SK-N-SH treated with all-trans-retinoic acid at 6 μM for 48 hours (cell line): ENCODE results near the gene EXOC4.

Experiments used
- ATAC-seq: fragments of 200-7000 bp; cut with Tn5 transposase; 3 replicates; pipeline ENCODE4 v1.9.1; 2020; ENCODE audit warnings: mild to moderate bottlenecking, moderate library complexity
- ARNTL ChIP-seq: fragments of 450-650 bp; formaldehyde crosslinking; IDR thresholded peaks from 2 replicates; pipeline ENCODE4 v1.5.0; 2020; ENCODE audit warnings: low read depth, mild to moderate bottlenecking, moderate library complexity, borderline replicate concordance
- BACH2 ChIP-seq: fragments of 250-450 bp; sonication (Bioruptor Pico); IDR thresholded peaks from 2 replicates; pipeline ENCODE4 v1.9.0; 2021; ENCODE audit warnings: mild to moderate bottlenecking, borderline replicate concordance
- CSDC2 ChIP-seq: fragments of 250-450 bp; sonication (Bioruptor Pico); IDR thresholded peaks from 2 replicates; pipeline ENCODE4 v1.5.0; 2020; ENCODE audit warnings: mild to moderate bottlenecking, moderate library complexity
- ESRRG ChIP-seq: fragments of 250-450 bp; sonication (Bioruptor Pico); IDR thresholded peaks from 2 replicates; pipeline ENCODE4 v1.6.1; 2021; ENCODE audit warnings: mild to moderate bottlenecking
- GLIS3 ChIP-seq: fragments of 250-450 bp; sonication (Bioruptor Pico); IDR thresholded peaks from 2 replicates; pipeline ENCODE4 v1.5.0; 2020; ENCODE audit warnings: mild to moderate bottlenecking, moderate library complexity
- ISL1 ChIP-seq: fragments of 250-450 bp; sonication (Bioruptor Pico); IDR thresholded peaks from 2 replicates; pipeline ENCODE4 v2.1.2; 2022; ENCODE audit warnings: mild to moderate bottlenecking, moderate library complexity
- PPARA ChIP-seq: fragments of 250-450 bp; sonication (Bioruptor Pico); IDR thresholded peaks from 2 replicates; pipeline ENCODE4 v1.5.0; 2020; ENCODE audit warnings: mild to moderate bottlenecking, borderline replicate concordance
- RARB ChIP-seq: fragments of 250-450 bp; sonication (Bioruptor Pico); IDR thresholded peaks from 2 replicates; pipeline ENCODE4 v1.8.0; 2021; ENCODE audit warnings: mild to moderate bottlenecking, moderate library complexity
- SNAI2 ChIP-seq: fragments of 250-450 bp; sonication (Bioruptor Pico); IDR thresholded peaks from 2 replicates; pipeline ENCODE4 v1.5.0; 2020; ENCODE audit warnings: mild to moderate bottlenecking, moderate library complexity
- ZC3H10 ChIP-seq: fragments of 250-450 bp; sonication (Bioruptor Pico); IDR thresholded peaks from 2 replicates; pipeline ENCODE4 v1.5.1; 2021; ENCODE audit warnings: mild to moderate bottlenecking, moderate library complexity
- ZFP3 ChIP-seq: fragments of 250-450 bp; sonication (Bioruptor Pico); IDR thresholded peaks from 2 replicates; pipeline ENCODE4 v1.5.0; 2020; ENCODE audit warnings: mild to moderate bottlenecking, moderate library complexity
- ZFP30 ChIP-seq: fragments of 450-650 bp; formaldehyde crosslinking; IDR thresholded peaks from 2 replicates; pipeline ENCODE4 v1.5.0; 2022; ENCODE audit warnings: mild to moderate bottlenecking, moderate library complexity
- ZNF565 ChIP-seq: fragments of 450-650 bp; formaldehyde crosslinking; conservative IDR thresholded peaks from 2 replicates; pipeline ENCODE4 v1.5.0; 2020; ENCODE audit warnings: low read depth, mild to moderate bottlenecking, moderate library complexity
- ZNF70 ChIP-seq: fragments of 450-650 bp; formaldehyde crosslinking; IDR thresholded peaks from 2 replicates; pipeline ENCODE4 v1.5.0; 2020; ENCODE audit warnings: mild to moderate bottlenecking, moderate library complexity
- TF ChIP-seq, protein P1 (sequence below): fragments of 250-450 bp; sonication (Bioruptor Pico); IDR thresholded peaks from 2 replicates; pipeline ENCODE4 v1.5.1; 2021; ENCODE audit warnings: mild to moderate bottlenecking, moderate library complexity
- TF ChIP-seq, protein P2 (sequence below): fragments of 250-450 bp; sonication (Bioruptor Pico); IDR thresholded peaks from 2 replicates; pipeline ENCODE4 v1.5.0; 2020; ENCODE audit warnings: mild to moderate bottlenecking, moderate library complexity
- TF ChIP-seq, protein P3 (sequence below): fragments of 250-450 bp; sonication (Bioruptor Pico); IDR thresholded peaks from 2 replicates; pipeline ENCODE4 v1.8.0; 2020; ENCODE audit warnings: mild to moderate bottlenecking, moderate library complexity, borderline replicate concordance
- TF ChIP-seq, protein P4 (sequence below): fragments of 250-450 bp; sonication (Bioruptor Pico); IDR thresholded peaks from 2 replicates; pipeline ENCODE4 v1.5.1; 2020; ENCODE audit warnings: low read depth, mild to moderate bottlenecking, moderate library complexity
- TF ChIP-seq, protein P5 (sequence below): fragments of 250-450 bp; sonication (Bioruptor Pico); IDR thresholded peaks from 2 replicates; pipeline ENCODE4 v1.8.0; 2021; ENCODE audit warnings: low read depth, mild to moderate bottlenecking, moderate library complexity, borderline replicate concordance

EXOC4 gene

DNA sequence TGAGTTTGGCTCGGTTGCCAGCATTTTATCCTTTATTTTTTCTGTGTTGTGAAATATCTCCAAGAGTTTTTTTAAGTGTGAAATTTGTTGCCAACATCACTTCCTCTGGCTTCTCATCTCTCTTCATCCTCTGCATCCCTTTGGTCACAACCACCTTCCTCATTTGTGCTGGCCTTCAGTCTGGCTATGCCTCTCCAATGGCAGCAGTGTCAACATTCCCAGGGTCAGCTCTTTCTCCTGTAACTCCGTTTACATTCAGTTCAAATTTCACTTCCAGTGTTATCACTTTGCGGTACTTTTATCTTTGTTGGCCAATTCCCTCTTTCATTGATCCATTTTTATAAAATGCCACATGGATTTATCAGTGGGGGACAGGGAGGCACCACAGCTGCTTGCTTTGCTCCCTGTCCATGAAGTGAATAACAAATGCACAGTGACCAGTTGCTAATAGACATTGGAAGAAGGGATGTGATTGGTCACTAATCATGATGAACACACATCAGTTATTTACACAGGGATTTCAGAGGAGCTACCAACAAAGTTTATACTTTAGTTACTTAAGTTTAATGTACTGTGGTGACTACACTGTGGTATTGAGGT is 562.8 kb downstream of the EXOC4 start:
- ATAC-seq: no peak

GRCh38 chr7:133819695-133820094 is 566.8 kb downstream of the EXOC4 start:
- TF ChIP-seq ESRRG (CRISPR knock-in tag) (no peak), BACH2 (CRISPR knock-in tag) (no peak), ZFP3 (CRISPR knock-in tag) (no peak), CSDC2 (CRISPR knock-in tag) (no peak), ARNTL (CRISPR knock-in tag) (no peak), ZFP30 (CRISPR knock-in tag) (no peak), ZC3H10 (CRISPR knock-in tag) (no peak), RARB (CRISPR knock-in tag) (no peak), SNAI2 (CRISPR knock-in tag) (no peak)
- TF ChIP-seq, protein P1, sequence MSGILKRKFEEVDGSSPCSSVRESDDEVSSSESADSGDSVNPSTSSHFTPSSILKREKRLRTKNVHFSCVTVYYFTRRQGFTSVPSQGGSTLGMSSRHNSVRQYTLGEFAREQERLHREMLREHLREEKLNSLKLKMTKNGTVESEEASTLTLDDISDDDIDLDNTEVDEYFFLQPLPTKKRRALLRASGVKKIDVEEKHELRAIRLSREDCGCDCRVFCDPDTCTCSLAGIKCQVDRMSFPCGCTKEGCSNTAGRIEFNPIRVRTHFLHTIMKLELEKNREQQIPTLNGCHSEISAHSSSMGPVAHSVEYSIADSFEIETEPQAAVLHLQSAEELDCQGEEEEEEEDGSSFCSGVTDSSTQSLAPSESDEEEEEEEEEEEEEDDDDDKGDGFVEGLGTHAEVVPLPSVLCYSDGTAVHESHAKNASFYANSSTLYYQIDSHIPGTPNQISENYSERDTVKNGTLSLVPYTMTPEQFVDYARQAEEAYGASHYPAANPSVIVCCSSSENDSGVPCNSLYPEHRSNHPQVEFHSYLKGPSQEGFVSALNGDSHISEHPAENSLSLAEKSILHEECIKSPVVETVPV: no peak
- TF ChIP-seq, protein P2, sequence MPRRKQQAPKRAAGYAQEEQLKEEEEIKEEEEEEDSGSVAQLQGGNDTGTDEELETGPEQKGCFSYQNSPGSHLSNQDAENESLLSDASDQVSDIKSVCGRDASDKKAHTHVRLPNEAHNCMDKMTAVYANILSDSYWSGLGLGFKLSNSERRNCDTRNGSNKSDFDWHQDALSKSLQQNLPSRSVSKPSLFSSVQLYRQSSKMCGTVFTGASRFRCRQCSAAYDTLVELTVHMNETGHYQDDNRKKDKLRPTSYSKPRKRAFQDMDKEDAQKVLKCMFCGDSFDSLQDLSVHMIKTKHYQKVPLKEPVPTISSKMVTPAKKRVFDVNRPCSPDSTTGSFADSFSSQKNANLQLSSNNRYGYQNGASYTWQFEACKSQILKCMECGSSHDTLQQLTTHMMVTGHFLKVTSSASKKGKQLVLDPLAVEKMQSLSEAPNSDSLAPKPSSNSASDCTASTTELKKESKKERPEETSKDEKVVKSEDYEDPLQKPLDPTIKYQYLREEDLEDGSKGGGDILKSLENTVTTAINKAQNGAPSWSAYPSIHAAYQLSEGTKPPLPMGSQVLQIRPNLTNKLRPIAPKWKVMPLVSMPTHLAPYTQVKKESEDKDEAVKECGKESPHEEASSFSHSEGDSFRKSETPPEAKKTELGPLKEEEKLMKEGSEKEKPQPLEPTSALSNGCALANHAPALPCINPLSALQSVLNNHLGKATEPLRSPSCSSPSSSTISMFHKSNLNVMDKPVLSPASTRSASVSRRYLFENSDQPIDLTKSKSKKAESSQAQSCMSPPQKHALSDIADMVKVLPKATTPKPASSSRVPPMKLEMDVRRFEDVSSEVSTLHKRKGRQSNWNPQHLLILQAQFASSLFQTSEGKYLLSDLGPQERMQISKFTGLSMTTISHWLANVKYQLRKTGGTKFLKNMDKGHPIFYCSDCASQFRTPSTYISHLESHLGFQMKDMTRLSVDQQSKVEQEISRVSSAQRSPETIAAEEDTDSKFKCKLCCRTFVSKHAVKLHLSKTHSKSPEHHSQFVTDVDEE: no peak
- TF ChIP-seq, protein P3, sequence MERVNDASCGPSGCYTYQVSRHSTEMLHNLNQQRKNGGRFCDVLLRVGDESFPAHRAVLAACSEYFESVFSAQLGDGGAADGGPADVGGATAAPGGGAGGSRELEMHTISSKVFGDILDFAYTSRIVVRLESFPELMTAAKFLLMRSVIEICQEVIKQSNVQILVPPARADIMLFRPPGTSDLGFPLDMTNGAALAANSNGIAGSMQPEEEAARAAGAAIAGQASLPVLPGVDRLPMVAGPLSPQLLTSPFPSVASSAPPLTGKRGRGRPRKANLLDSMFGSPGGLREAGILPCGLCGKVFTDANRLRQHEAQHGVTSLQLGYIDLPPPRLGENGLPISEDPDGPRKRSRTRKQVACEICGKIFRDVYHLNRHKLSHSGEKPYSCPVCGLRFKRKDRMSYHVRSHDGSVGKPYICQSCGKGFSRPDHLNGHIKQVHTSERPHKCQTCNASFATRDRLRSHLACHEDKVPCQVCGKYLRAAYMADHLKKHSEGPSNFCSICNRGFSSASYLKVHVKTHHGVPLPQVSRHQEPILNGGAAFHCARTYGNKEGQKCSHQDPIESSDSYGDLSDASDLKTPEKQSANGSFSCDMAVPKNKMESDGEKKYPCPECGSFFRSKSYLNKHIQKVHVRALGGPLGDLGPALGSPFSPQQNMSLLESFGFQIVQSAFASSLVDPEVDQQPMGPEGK (CRISPR knock-in tag): no peak
- TF ChIP-seq, protein P4, sequence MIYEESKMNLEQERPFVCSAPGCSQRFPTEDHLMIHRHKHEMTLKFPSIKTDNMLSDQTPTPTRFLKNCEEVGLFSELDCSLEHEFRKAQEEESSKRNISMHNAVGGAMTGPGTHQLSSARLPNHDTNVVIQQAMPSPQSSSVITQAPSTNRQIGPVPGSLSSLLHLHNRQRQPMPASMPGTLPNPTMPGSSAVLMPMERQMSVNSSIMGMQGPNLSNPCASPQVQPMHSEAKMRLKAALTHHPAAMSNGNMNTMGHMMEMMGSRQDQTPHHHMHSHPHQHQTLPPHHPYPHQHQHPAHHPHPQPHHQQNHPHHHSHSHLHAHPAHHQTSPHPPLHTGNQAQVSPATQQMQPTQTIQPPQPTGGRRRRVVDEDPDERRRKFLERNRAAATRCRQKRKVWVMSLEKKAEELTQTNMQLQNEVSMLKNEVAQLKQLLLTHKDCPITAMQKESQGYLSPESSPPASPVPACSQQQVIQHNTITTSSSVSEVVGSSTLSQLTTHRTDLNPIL (CRISPR knock-in tag): no peak
- TF ChIP-seq, protein P5, sequence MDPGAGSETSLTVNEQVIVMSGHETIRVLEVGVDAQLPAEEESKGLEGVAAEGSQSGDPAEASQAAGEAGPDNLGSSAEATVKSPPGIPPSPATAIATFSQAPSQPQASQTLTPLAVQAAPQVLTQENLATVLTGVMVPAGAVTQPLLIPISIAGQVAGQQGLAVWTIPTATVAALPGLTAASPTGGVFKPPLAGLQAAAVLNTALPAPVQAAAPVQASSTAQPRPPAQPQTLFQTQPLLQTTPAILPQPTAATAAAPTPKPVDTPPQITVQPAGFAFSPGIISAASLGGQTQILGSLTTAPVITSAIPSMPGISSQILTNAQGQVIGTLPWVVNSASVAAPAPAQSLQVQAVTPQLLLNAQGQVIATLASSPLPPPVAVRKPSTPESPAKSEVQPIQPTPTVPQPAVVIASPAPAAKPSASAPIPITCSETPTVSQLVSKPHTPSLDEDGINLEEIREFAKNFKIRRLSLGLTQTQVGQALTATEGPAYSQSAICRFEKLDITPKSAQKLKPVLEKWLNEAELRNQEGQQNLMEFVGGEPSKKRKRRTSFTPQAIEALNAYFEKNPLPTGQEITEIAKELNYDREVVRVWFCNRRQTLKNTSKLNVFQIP (CRISPR knock-in tag): no peak
- ATAC-seq: no peak

More for the DNA sequence above, 562.8 kb downstream of the EXOC4 start:
- TF ChIP-seq ZNF565 (CRISPR knock-in tag): no peak
- no peak for TF ChIP-seq RARB (CRISPR knock-in tag)
- no peak for TF ChIP-seq PPARA (CRISPR knock-in tag)
- TF ChIP-seq ZFP3 (CRISPR knock-in tag): no peak
- TF ChIP-seq ARNTL (CRISPR knock-in tag): no peak
- TF ChIP-seq ISL1 (CRISPR knock-in tag): no peak
- TF ChIP-seq GLIS3 (CRISPR knock-in tag): no peak
- no peak for TF ChIP-seq ZNF70 (CRISPR knock-in tag)
- TF ChIP-seq BACH2 (CRISPR knock-in tag): no peak
- TF ChIP-seq, protein P4 (CRISPR knock-in tag): no peak
- TF ChIP-seq, protein P3 (CRISPR knock-in tag): no peak
- no peak for TF ChIP-seq ZC3H10 (CRISPR knock-in tag)
